GM12892 (cell line): Measurements from ENCODE around the gene CLTC.

ENCODE experiments used
- POLR2A ChIP-seq: IDR thresholded peaks from 2 replicates; pipeline ENCODE4 v1.6.1; 2011; ENCODE audit warnings: low read depth, low read length, control low read depth
- TAF1 ChIP-seq: IDR thresholded peaks from 2 replicates; pipeline ENCODE4 v1.6.1; 2011; ENCODE audit warnings: low read depth, mild to moderate bottlenecking, control low read depth, low read length, borderline replicate concordance

GRCh38 chr17:59619298-59620063 lies at the start of gene CLTC:
- TF ChIP-seq POLR2A (peak; percentile 95), TAF1 (peak; percentile 95)
